GM12865 (cell line): ENCODE results near the gene ZNF236.

Source experiments
- DNase-seq: peaks from one replicate; pipeline ENCODE4 v3.0.0; 2010; ENCODE audit warnings: low read depth
- H3K4me3 ChIP-seq: 2 replicates; pipeline ENCODE4 v1.5.1; 2011; ENCODE audit warnings: mild to moderate bottlenecking, low read depth, low read length, control low read depth
- TF ChIP-seq, protein P1 (sequence below): IDR thresholded peaks from 2 replicates; pipeline ENCODE4 v1.5.1; 2011; ENCODE audit warnings: low read length, control low read depth, low read depth, inconsistent platforms; ENCODE audit not compliant: insufficient read depth; ENCODE audit errors: missing control alignments

ZNF236 gene

DNA sequence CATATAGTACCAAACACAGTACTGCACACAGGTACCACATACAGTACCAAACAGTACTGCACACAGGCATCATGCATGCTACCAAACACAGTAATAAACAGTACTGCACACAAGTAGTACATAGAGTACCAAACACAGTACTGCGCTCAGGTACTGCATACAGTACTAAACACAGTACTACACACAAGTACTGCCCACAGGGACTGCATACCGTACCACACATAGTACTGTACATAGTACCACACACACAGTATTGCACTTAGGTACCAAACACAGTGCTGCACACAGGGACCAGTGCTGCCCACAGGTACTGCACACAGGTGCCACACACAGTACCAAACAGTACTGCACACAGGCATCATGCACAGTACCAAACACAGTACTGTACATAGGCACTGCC, 74.9 kb downstream of the ZNF236 start:
- DNase-seq, result no peak
- TF ChIP-seq, protein P1, sequence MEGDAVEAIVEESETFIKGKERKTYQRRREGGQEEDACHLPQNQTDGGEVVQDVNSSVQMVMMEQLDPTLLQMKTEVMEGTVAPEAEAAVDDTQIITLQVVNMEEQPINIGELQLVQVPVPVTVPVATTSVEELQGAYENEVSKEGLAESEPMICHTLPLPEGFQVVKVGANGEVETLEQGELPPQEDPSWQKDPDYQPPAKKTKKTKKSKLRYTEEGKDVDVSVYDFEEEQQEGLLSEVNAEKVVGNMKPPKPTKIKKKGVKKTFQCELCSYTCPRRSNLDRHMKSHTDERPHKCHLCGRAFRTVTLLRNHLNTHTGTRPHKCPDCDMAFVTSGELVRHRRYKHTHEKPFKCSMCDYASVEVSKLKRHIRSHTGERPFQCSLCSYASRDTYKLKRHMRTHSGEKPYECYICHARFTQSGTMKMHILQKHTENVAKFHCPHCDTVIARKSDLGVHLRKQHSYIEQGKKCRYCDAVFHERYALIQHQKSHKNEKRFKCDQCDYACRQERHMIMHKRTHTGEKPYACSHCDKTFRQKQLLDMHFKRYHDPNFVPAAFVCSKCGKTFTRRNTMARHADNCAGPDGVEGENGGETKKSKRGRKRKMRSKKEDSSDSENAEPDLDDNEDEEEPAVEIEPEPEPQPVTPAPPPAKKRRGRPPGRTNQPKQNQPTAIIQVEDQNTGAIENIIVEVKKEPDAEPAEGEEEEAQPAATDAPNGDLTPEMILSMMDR, result no peak

DNA sequence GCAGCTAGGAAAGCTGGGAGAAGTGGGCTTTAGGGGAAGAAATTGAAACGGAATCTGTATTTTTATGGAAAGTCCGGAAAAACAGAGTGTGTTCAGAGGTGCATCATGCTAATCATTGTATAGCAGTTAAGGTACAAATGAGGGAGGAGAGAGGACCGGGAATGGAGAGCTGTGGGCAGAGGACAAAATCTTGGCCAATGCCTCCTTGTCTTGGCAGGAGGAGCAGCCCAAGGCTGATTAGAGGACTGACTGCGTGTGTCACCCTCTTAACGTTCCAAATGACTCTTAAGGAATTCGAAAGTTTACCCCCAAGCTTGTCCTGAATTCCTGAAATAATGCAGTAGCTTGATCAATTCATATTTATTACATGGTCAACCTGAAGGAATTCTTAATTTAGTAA, 81.0 kb downstream of the ZNF236 start:
- H3K4me3 ChIP-seq, result no peak overlapping the region
- TF ChIP-seq, protein P1, result no peak
- DNase-seq, result no peak

More for the DNA sequence above, 74.9 kb downstream of the ZNF236 start:
- no peak overlapping the region for H3K4me3 ChIP-seq

DNA sequence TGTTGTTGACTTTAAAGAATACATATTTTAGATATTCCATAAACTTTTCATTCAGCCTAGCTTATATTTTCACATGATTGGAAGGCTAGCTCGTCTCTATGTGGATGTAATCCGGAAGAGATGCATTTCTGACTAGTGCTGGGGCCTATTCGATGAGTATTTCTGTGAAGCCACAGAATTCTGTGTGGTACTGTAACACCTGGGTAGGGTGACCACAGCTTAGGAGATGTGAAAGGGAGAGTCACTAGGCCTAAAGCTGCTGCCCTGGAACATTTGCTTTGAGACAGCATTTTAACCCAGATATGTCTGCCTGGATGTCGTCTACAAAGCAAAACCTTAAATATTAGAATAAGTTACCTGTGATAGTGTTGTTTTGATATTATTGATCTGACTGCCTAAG, 83.5 kb downstream of the ZNF236 start:
- DNase-seq, result no peak
- H3K4me3 ChIP-seq, result no peak overlapping the region
- TF ChIP-seq, protein P1, result no peak

DNA sequence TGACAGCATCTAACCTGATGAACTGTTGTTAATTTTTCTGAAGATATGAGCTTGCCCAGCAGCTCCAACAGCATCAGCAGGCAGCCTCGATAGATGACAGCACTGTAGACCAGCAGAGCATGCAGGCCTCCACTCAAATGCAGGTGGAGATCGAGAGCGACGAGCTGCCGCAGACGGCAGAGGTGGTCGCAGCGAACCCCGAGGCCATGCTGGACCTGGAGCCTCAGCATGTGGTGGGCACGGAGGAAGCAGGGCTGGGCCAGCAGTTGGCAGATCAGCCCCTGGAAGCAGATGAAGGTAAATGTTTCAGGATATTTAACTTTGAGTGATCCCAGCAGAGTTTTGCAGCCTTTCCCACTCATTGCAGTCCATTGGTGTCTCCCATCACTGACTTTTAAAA, 85.9 kb downstream of the ZNF236 start:
- H3K4me3 ChIP-seq, result no peak overlapping the region
- TF ChIP-seq, protein P1, result no peak

DNA sequence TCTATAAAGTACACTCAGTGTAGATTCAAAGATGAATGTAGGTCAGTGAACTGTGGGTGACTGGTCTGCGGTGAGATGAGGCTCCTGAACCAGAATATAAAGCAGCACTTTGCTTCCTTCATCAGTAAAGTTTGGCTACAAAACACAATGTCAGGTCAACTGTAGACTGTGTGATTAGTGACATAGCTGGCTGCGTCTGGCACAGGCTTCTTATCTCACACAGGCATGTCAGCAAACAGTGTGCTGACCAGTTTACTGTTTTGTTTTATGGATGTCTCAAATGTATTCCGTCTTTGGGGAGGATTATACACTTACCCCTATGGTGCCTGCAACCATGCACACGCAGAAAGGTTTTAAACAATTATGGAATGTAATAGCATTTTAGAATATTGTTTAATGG, 87.1 kb downstream of the ZNF236 start:
- no peak for DNase-seq
- TF ChIP-seq, protein P1, result no peak
- no peak overlapping the region for H3K4me3 ChIP-seq

More for the DNA sequence above, 85.9 kb downstream of the ZNF236 start:
- DNase-seq, result no peak

DNA sequence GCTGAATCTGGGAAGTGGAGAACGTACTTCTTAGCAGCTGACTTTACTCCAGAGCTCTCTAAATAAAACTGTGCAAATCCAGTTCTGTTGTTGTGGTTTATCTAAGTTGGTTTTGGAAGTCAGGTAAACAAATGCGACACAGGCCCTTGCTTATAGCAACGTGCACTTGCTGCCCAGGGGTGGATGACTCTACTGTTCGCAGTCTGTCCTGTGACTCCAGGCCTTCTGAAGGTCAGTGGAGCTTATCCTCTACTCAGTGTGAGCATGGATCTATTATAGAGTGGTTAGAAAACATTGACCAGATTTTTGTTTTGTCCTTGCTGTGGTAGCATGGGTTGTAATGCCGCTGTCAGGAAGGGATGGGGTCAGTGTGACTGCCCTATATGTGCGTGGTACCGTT, 89.1 kb downstream of the ZNF236 start:
- DNase-seq, result no peak
- H3K4me3 ChIP-seq, result no peak overlapping the region
- TF ChIP-seq, protein P1, result no peak

DNA sequence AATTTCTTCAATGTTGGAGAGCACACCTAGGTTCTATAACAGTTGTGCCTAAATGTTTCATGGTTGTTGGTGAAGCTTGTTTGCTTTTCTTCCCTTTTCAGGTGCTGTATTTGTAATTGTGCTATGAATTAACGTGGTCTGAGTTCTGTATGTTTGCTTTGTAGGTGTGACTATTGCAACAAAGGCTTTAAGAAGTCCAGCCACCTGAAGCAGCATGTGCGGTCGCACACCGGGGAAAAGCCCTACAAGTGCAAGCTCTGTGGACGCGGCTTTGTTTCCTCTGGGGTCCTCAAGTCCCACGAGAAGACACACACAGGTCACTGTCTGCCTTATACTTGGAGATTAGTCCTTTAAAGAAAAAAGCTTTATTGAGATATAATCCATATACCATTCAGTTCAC, 91.2 kb downstream of the ZNF236 start:
- DNase-seq, result no peak
- TF ChIP-seq, protein P1, result no peak
- H3K4me3 ChIP-seq, result no peak overlapping the region
